NCI-H69 (cell line): ENCODE measurements around the gene CDC42EP2.
A peak's percentile ranks its signal among the peaks of the same experiment; 100 is the strongest.

Experiments
- DNase-seq: peaks from one replicate; lab custom pipeline; 2025; lab: John Stamatoyannopoulos, UW

Gene CDC42EP2

DNA sequence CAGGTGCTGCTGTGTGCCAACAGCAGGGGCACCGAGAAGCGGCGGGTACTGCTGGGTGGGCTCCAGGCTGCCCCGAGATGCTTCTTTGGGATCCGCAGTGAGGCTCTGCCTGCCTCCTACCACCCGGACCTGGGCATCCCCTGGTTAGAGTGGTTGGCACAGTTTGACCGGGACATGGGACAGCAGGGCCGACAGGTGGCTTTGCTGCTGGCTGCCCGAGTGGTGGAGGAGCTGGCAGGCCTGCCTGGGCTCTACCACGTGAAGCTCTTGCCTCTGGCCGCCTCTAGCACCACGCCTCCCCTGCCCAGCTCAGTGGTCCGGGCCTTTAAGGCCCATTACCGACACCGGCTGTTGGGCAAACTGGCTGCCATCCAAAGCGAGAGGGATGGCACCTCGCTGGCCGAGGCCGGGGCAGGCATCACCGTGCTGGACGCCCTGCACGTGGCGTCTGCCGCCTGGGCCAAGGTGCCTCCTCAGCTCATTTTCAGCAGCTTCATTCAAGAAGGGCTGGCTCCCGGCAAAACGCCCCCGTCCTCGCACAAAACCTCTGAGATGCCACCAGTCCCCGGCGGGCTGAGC lies 41.8 kb downstream of the CDC42EP2 start:
- DNase-seq = no peak

DNA sequence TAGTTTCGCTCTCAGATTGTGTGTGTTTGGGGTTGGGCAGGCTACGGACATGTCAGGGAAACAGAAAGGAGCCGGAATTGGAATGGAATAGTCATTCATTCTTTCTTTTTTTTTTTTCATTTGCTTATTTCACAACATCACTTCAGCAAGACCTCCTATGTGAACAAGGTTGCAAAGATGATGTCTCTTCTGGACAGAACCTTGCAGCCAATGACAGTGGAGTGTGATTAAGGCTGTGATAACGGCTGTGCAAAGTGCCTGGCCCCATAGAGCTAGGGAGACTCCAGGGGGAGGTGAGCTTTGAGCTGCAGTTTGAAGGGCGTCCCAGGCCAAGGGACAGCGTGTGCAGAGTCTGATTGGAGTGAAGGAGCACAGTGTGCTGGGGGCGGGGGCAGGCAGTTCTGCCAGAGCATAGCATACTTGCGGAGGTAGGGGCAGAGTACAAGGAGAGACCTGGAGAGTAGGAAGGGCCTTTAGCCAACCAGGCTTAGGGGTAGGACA lies 43.2 kb downstream of the CDC42EP2 start:
- DNase-seq = no peak

DNA sequence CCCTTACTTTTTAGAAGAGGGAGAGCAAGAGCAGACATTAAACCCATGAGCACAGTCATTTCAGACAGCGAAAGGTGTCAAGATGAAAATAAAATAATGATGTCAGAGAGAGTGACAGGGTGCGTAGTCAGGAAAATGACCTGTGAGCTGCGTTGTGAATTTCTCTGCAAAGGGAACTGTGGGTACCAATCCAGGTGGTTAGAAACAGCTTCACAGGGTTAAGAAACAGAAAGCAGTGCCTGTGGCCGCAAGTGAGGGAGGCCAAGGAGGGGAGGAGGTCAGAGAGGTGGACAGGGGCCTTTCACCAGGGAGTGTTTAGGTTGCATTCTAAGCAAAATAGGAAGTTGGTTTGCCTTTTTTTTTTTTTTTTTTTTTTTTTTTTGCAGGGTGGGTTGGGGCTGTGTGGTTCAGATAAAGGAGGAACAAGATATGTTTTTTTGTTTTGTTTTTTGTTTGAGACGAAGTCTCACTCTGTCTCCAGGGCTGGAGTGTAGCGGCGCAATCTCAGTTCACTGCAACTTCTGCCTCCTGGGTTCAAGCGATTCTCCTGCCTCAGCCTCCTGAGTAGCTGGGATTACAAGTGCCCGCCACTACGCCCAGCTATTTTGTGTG lies 47.8 kb downstream of the CDC42EP2 start:
- no peak for DNase-seq

DNA sequence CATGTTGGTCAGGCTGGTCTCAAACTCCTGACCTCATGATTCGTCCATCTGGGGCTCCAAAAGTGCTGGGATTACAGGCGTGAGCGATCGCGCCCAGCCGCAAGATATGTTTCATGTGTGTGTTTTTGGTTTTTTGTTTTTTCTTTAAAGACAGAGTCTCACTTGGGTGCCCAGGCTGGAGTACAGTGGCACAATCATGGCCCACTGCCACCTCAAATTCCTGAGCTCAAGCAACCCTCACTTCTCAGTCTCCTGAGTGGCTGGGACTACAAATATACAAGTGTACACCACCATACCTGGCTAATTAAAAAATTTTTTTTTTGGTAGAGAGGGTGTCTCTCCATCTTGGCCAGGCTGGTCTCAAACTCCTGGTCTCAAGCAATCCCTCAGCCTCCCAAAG lies 48.3 kb downstream of the CDC42EP2 start:
- no peak for DNase-seq

DNA sequence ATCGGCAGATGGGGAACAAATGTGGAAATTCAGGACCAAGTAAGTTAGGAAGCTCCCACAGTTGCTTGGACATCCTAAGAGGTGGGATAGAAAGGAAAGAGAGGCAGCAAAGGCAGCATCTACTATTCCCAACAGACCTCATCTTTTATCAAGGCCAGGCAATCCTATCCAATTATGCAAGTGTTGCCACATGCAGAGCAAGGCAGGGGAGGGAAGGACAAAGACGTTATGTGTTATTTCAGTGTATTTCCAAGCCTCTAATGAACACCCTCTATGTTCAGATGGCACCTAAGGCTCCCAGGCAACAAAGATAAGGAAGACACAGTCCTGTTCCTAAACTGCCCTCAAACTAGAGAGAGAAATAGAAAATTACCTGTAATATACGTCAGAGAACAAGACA lies 49.1 kb downstream of the CDC42EP2 start:
- peak; percentile 19 for DNase-seq

DNA sequence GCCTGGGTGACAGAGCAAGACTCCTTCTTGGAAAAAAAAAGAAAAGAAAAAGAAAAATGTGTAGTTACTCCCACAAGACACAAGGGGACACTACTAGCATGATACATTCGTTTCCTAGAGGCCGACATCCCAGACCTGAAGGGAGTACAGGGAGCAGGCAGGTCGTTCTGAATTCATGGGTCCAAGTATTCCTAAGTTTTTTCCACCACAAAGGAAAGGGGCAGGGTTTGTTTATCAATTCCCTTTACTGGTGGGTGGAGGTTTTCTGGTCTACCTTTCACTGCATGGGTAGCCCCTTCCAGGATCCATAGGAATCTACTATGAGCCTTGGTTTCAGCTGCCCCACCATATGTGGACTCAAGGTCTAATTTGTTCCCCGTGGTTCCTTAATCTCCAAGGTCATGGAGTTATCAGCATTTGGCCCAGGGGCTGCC lies 51.7 kb downstream of the CDC42EP2 start:
- DNase-seq = peak; percentile 91

DNA sequence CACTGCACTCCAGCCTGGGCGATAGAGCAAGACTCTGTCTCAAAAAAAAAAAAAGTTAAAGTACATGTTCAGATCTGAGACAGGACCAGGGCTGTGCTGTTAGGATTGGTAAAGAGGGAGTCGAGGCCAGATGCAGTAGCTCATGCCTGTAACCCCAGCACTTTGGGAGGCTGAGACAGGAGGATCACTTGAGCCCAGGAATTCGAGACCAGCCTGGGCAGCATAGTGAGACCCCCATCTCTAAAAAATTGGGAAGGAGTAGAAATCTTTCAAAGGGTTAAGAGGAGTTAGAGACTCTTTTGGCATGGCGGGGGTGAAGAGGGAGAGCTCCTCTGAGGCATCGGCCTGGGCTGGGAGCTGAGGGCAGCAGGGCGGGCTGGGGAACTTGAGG lies 56.0 kb downstream of the CDC42EP2 start:
- no peak for DNase-seq
